Panc1 (cell line): ENCODE data around the gene BCAS3. TPM values are rescaled to one million over a fixed set of nuclear protein-coding genes. Genes with fewer than 3 reads are reported as not detected.

ENCODE experiments used
- ATAC-seq: fragments of 200-7000 bp; cut with Tn5 transposase; 2 replicates; pipeline ENCODE4 v1.9.1; 2020; ENCODE audit warnings: mild to moderate bottlenecking, moderate library complexity
- BruUV-seq: library from RNA; stranded (reverse); fragments of 400-500 nt; replicated peaks from 2 replicates; lab custom pipeline; 2021; lab: Mats Ljungman, UMichigan
- CTCF ChIA-PET: fragments of 300-600 bp; sonication (Branson Sonifier 250); formaldehyde crosslinking; loops from one replicate; lab custom pipeline; 2022; ENCODE audit warnings: antibody characterized with exemption; lab: Charles Lee
- POLR2A ChIA-PET: fragments of 300-600 bp; sonication (Branson Sonifier 250); formaldehyde crosslinking; loops from one replicate; lab custom pipeline; 2022; ENCODE audit warnings: antibody characterized with exemption; lab: Charles Lee
- DNase-seq: peaks from one replicate; pipeline ENCODE4 v3.0.0-alpha.2; 2010; ENCODE audit warnings: low read depth, low spot score
- H3K27ac ChIP-seq: 2 replicates; pipeline ENCODE4 v1.5.1; 2011; ENCODE audit warnings: mild to moderate bottlenecking, low read length, inconsistent platforms
- H3K27me3 ChIP-seq: fragments of 200-500 bp; sonication (Bioruptor generic); 2 replicates; pipeline ENCODE4 v1.6.0; 2014; ENCODE audit warnings: low read length, inconsistent platforms; ENCODE audit not compliant: control insufficient read depth, insufficient read depth
- H3K36me3 ChIP-seq: fragments of 200-500 bp; sonication (Bioruptor generic); 2 replicates; pipeline ENCODE4 v1.5.1; 2014; ENCODE audit warnings: inconsistent platforms, mild to moderate bottlenecking, low read length, moderate library complexity; ENCODE audit not compliant: control insufficient read depth, insufficient read depth
- H3K4me1 ChIP-seq: 2 replicates; pipeline ENCODE4 v1.5.1; 2011; ENCODE audit warnings: inconsistent platforms, mild to moderate bottlenecking, low read length, moderate library complexity; ENCODE audit not compliant: control insufficient read depth, insufficient read depth
- H3K4me3 ChIP-seq, 2 experiments: 2 replicates each; pipeline ENCODE4 v1.5.1; 2011 to 2012; ENCODE audit warnings: low read depth in 2 of 2, low read length in 2 of 2, mild to moderate bottlenecking in 2 of 2, inconsistent platforms in 1 of 2, moderate library complexity in 1 of 2
- H3K9me3 ChIP-seq: fragments of 200-500 bp; sonication (Bioruptor generic); 2 replicates; pipeline ENCODE4 v1.5.1; 2014; ENCODE audit warnings: low read depth, mild to moderate bottlenecking, inconsistent platforms, low read length, moderate library complexity; ENCODE audit not compliant: control insufficient read depth, insufficient read depth
- POLR2AphosphoS5 ChIP-seq: IDR thresholded peaks from 2 replicates; pipeline ENCODE4 v1.6.1; 2012; ENCODE audit warnings: mild to moderate bottlenecking, low read depth, low read length, moderate library complexity
- SIN3A ChIP-seq: IDR thresholded peaks from 2 replicates; pipeline ENCODE4 v1.6.1; 2012; ENCODE audit warnings: low read depth, mild to moderate bottlenecking, low read length, moderate library complexity, borderline replicate concordance; ENCODE audit not compliant: insufficient read depth
- TCF7L2 ChIP-seq: IDR thresholded peaks from 2 replicates; pipeline ENCODE4 v1.6.1; 2011; ENCODE audit warnings: mild to moderate bottlenecking, low read depth, low read length, inconsistent platforms
- in situ Hi-C: cut with HindIII; loops from 2 replicates; pipeline ENCODE4 v1.10.0; 2016; ENCODE audit warnings: low sequenced_read_pairs, low pct_unique_long_range_greater_than_20kb
- intact Hi-C: fragments of 100-400 bp; cut with micrococcal nuclease; formaldehyde crosslinking; loops from one replicate; pipeline ENCODE4 v1.10.0; 2022; ENCODE audit not compliant: unreplicated experiment
- total RNA-seq: library from RNA; stranded (reverse); gene quantifications from one replicate; pipeline ENCODE4 v1.2.1, GENCODE V29; 2021; ENCODE audit not compliant: unreplicated experiment
- TF ChIP-seq, protein P1 (sequence below): fragments of 450-650 bp; IDR thresholded peaks from 2 replicates; pipeline ENCODE4 v1.5.1; 2017; ENCODE audit warnings: mild to moderate bottlenecking
- TF ChIP-seq, protein P2 (sequence below), 2 experiments: IDR thresholded peaks; 2 replicates each; pipeline ENCODE4 v1.6.1; 2011 to 2012; ENCODE audit warnings: low read depth in 2 of 2, control low read depth in 1 of 2, low read length in 1 of 2, mild to moderate bottlenecking in 1 of 2, moderate library complexity in 1 of 2; ENCODE audit not compliant: insufficient read depth in 1 of 2

Gene BCAS3
- total RNA-seq, 1 experiment from 2014 or later = 9.3 TPM

DNA sequence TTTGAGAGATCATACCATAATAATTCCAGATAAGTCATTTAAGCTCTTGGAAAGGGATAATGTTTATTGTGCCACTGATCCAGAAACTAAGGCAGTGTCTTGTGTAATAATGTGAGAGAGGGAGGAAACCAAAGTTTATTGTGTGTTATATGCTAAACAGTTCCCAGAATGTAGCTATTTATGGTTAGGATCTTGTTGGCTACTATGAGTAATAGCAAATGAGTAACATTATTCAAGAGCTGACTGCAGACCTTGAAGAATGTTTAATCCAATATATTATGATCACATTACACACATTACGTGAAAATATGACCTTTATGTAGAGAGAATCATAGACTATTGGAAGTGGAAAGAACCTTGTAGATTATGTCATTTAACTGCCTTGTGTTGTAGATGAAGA, 139.5 kb downstream of the BCAS3 start:
- ATAC-seq (no peak), DNase-seq (no peak)
- ChIA-PET POLR2A (no interaction called here), CTCF (no interaction called here)
- Histone ChIP-seq H3K27me3 (no peaks in the 10 kb centered on the region), H3K9me3 (no peaks in the 10 kb centered on the region), H3K4me3 (no peak overlapping the region), H3K36me3 (no peaks in the 10 kb centered on the region), H3K27ac (no peak overlapping the region), H3K4me1 (no peaks in the 10 kb centered on the region)
- in situ Hi-C loops (no loop called here), intact Hi-C loops (no loop called here)
- BruUV-seq = no TSS peak
- TF ChIP-seq TCF7L2 = no peak
- TF ChIP-seq, protein P1, sequence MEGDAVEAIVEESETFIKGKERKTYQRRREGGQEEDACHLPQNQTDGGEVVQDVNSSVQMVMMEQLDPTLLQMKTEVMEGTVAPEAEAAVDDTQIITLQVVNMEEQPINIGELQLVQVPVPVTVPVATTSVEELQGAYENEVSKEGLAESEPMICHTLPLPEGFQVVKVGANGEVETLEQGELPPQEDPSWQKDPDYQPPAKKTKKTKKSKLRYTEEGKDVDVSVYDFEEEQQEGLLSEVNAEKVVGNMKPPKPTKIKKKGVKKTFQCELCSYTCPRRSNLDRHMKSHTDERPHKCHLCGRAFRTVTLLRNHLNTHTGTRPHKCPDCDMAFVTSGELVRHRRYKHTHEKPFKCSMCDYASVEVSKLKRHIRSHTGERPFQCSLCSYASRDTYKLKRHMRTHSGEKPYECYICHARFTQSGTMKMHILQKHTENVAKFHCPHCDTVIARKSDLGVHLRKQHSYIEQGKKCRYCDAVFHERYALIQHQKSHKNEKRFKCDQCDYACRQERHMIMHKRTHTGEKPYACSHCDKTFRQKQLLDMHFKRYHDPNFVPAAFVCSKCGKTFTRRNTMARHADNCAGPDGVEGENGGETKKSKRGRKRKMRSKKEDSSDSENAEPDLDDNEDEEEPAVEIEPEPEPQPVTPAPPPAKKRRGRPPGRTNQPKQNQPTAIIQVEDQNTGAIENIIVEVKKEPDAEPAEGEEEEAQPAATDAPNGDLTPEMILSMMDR = no peak
- TF ChIP-seq SIN3A = no peak
- no peak for TF ChIP-seq POLR2AphosphoS5
- TF ChIP-seq, protein P2, sequence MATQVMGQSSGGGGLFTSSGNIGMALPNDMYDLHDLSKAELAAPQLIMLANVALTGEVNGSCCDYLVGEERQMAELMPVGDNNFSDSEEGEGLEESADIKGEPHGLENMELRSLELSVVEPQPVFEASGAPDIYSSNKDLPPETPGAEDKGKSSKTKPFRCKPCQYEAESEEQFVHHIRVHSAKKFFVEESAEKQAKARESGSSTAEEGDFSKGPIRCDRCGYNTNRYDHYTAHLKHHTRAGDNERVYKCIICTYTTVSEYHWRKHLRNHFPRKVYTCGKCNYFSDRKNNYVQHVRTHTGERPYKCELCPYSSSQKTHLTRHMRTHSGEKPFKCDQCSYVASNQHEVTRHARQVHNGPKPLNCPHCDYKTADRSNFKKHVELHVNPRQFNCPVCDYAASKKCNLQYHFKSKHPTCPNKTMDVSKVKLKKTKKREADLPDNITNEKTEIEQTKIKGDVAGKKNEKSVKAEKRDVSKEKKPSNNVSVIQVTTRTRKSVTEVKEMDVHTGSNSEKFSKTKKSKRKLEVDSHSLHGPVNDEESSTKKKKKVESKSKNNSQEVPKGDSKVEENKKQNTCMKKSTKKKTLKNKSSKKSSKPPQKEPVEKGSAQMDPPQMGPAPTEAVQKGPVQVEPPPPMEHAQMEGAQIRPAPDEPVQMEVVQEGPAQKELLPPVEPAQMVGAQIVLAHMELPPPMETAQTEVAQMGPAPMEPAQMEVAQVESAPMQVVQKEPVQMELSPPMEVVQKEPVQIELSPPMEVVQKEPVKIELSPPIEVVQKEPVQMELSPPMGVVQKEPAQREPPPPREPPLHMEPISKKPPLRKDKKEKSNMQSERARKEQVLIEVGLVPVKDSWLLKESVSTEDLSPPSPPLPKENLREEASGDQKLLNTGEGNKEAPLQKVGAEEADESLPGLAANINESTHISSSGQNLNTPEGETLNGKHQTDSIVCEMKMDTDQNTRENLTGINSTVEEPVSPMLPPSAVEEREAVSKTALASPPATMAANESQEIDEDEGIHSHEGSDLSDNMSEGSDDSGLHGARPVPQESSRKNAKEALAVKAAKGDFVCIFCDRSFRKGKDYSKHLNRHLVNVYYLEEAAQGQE (IDR thresholded peaks at IDR 0.05; ENCODE audit: insufficient read depth in 1 of 2, low read depth in 2 of 2, low read length in 1 of 2) = no peak

DNA sequence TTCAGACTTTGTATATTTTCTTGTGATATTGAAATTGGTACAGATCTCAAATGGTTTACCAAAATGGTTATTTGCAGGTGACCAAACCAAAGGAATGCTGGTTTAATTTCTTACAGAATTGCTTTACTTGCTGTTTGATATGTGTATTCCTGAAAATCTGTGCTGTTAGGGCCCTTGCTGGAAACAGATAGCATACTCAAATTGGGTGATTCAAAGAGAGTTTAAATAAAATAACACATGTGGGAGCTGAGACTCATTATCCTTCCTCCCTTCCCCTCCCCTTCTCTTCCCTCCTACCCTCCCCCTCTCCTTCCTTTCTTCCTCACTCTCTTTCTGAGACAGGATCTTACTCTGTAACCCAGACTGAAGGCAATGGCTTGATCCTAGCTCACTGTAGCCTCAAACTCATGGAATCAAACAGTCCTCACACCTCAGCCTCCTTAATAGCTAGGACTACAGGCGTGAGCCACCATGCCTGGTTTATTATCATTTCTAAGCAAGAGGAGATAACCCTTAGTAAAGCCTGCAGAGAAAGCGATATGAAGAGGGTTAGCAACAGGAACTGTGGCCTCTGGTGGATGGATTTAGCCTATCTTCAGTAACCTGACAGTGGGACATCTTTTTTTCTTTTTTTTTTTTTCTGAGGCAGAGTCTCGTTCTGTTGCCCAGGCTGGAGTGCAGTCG, 141.9 kb downstream of the BCAS3 start:
- ATAC-seq (no peak), DNase-seq (no peak)
- H3K27ac ChIP-seq = no peak overlapping the region
- intact Hi-C loops = no loop called here
- TF ChIP-seq SIN3A (no peak), TCF7L2 (no peak), POLR2AphosphoS5 (no peak)
- TF ChIP-seq, protein P1 = no peak
- TF ChIP-seq, protein P2 (IDR thresholded peaks at IDR 0.05; ENCODE audit: insufficient read depth in 1 of 2, low read depth in 2 of 2, low read length in 1 of 2) = no peak
- in situ Hi-C loops = no loop called here
- no peaks in the 10 kb centered on the region for H3K36me3 ChIP-seq
- H3K9me3 ChIP-seq = no peaks in the 10 kb centered on the region
- H3K27me3 ChIP-seq = no peaks in the 10 kb centered on the region
- H3K4me1 ChIP-seq = no peaks in the 10 kb centered on the region
- H3K4me3 ChIP-seq = no peak overlapping the region
- no TSS peak for BruUV-seq
- ChIA-PET POLR2A (no interaction called here), CTCF (no interaction called here)
